Suprapubic skin (tissue), 4 donors: ENCODE data around the gene GGCT.

ENCODE experiments used
- EP300 ChIP-seq: sonication (generic); formaldehyde crosslinking; IDR thresholded peaks from one replicate; pipeline ENCODE4 v1.6.1; 2017; ENCODE audit warnings: antibody characterized with exemption
- POLR2A ChIP-seq, 2 donors: fragments of 450-650 bp; IDR thresholded peaks; one replicate each; pipeline ENCODE4 v1.6.1; 2017; ENCODE audit warnings: antibody characterized with exemption in 2 of 2, mild to moderate bottlenecking in 2 of 2, moderate library complexity in 2 of 2
- POLR2AphosphoS5 ChIP-seq, 3 donors: sonication (generic); formaldehyde crosslinking; IDR thresholded peaks; one replicate each; pipeline ENCODE4 v1.6.1; 2017; ENCODE audit warnings: antibody characterized with exemption in 3 of 3
- TF ChIP-seq, protein P1 (sequence below), 2 donors: fragments of 200-600 bp in 1 of 2; fragments of 450-650 bp in 1 of 2; sonication (generic) in 1 of 2; IDR thresholded peaks; one replicate each; pipeline ENCODE4 v1.5.1; 2016 to 2019; ENCODE audit warnings: antibody characterized with exemption in 2 of 2, mild to moderate bottlenecking in 1 of 2, moderate library complexity in 1 of 2

DNA sequence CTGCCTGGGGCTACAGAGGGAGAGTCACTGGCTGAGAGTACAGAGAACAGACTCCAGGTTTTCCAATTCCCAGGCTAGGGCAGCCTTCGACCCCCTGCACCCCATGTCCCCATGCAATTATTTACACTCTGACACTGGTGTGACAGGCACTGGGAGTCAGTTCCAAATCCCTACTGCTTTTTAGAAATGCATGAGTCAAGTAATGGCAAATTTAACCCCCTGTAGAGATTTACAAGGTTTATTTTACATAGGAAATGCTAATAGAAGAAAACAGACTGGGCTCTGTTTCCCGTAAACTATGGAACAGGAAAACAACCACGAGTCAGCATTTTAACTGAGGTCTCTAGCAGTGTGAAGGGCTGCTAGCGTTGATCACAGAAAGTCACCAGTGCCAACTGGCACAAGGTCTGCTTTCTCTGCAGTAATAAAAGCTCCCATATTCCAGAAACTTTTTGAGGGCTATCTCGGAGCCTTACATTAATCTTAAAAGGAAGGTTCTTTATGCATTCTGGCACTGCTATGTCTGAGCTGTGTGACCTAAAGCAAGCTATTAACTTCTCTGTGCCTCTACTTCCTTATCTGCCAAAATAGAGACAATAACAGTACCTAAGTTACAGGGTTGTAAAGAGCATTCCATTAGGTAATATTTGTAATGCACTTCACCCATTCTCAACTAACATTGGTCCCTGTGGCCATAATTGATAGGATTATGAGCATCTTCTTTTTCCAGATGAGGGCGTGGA lies 54.2 kb downstream of the GGCT start:
- TF ChIP-seq EP300 (no peak), POLR2AphosphoS5 (IDR thresholded peaks at IDR 0.05) (no peak), POLR2A (IDR thresholded peaks at IDR 0.05) (no peak)
- TF ChIP-seq, protein P1, sequence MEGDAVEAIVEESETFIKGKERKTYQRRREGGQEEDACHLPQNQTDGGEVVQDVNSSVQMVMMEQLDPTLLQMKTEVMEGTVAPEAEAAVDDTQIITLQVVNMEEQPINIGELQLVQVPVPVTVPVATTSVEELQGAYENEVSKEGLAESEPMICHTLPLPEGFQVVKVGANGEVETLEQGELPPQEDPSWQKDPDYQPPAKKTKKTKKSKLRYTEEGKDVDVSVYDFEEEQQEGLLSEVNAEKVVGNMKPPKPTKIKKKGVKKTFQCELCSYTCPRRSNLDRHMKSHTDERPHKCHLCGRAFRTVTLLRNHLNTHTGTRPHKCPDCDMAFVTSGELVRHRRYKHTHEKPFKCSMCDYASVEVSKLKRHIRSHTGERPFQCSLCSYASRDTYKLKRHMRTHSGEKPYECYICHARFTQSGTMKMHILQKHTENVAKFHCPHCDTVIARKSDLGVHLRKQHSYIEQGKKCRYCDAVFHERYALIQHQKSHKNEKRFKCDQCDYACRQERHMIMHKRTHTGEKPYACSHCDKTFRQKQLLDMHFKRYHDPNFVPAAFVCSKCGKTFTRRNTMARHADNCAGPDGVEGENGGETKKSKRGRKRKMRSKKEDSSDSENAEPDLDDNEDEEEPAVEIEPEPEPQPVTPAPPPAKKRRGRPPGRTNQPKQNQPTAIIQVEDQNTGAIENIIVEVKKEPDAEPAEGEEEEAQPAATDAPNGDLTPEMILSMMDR (IDR thresholded peaks at IDR 0.05) = no peak
